ENCODE measurements around the gene GPR61. TPM values are rescaled to one million over a fixed set of nuclear protein-coding genes. Genes with fewer than 3 reads are reported as not detected.

GPR61 gene
- total and polyA plus RNA-seq, 9 of the 15 experiments (the other 6 are each of a cell fraction or from before 2014, with no cell fraction given), result 0.04 to 1.1 (median 0.25) TPM; not detected in 4

GRCh38 chr1:109514846-109515245 lies 24.8 kb upstream of the GPR61 start:
- Histone ChIP-seq H3K9me1 (ENCODE audit: control insufficient read depth, insufficient read depth, low read length) (no peaks in the 10 kb centered on the region), H3K79me2 (ENCODE audit: control insufficient read depth, insufficient read depth, low read length) (no peaks in the 10 kb centered on the region), H3K36me3 (ENCODE audit: control insufficient read depth, insufficient read depth, low read length) (no peaks in the 10 kb centered on the region), H3K4me1 (replicated peaks in 1 of 2; ENCODE audit: control insufficient read depth in 2 of 2, insufficient read depth in 2 of 2, low read length in 2 of 2) (peaks cover 0 to 4% of the 10 kb centered on the region in 2 experiments; a peak in 3 of 5 replicates), H3K27me3 (ENCODE audit: control insufficient read depth in 2 of 2, insufficient read depth in 2 of 2, low read length in 2 of 2) (peaks cover 3 to 15% of the 10 kb centered on the region in 2 experiments; a peak in 4 of 5 replicates), H3K4me2 (ENCODE audit: insufficient read depth, low read length) (no peak overlapping the region), H3K27ac (ENCODE audit: extremely low read depth, low read depth, low read length) (no peak overlapping the region), H2AFZ (ENCODE audit: low read depth, low read length) (no peak overlapping the region), H3K9ac (ENCODE audit: insufficient read depth in 1 of 2, low read depth in 2 of 2, low read length in 2 of 2) (no peak overlapping the region), H3K4me3 (no peak overlapping the region), H4K20me1 (replicated peaks; ENCODE audit: control insufficient read depth, insufficient read depth, low read length) (no peaks in the 10 kb centered on the region), H3K9me3 (replicated peaks; ENCODE audit: control insufficient read depth, insufficient read depth, low read depth, low read length) (no peaks in the 10 kb centered on the region)
- ChIA-PET CTCF (ENCODE audit: low intra/inter-chr PET ratio) (no interaction called here), POLR2A (interaction anchor here (0.9 to 1.2 kb wide), 2 partner anchors 9 to 21 kb away, joined by 5 read pairs; partner anchors contain the start of gene CYB561D1)
- no TSS peak for BruUV-seq (replicated peaks)
- in situ Hi-C loops (cut with MboI), result no loop called here
- DNase-seq (ENCODE audit: extremely low read depth in 1 of 4, low spot score in 3 of 4) (no peak), ATAC-seq (no peak), FAIRE-seq (no peak)
- no peak for TF ChIP-seq SMC3 (conservative IDR thresholded peaks at IDR 0.05; ENCODE audit: insufficient read depth, low read depth, low read length)
- TF ChIP-seq MEIS2 (IDR thresholded peaks at IDR 0.05; ENCODE audit: partially characterized antibody), result peak; percentile 53
- TF ChIP-seq PBX2 (CRISPR knock-in tag; IDR thresholded peaks at IDR 0.05; ENCODE audit: low read depth), result no peak
- TF ChIP-seq PBX2 (tag; conservative IDR thresholded peaks at IDR 0.05; ENCODE audit: low read depth), result peak; percentile 46
- no peak for TF ChIP-seq TEAD4 (IDR thresholded peaks at IDR 0.05; ENCODE audit: low read length)
- TF ChIP-seq TEAD4 (CRISPR knock-in tag; IDR thresholded peaks at IDR 0.05; ENCODE audit: borderline replicate concordance), result no peak
- TF ChIP-seq PKNOX1 (IDR thresholded peaks at IDR 0.05), result 0 out of 2 replicates have a peak, but pooled peaks have one; percentile 24
- no peak for TF ChIP-seq STAT5B (CRISPR knock-in tag; IDR thresholded peaks at IDR 0.05)
- TF ChIP-seq SFPQ (IDR thresholded peaks at IDR 0.05; ENCODE audit: low read depth, low read length), result no peak
- TF ChIP-seq SREBF1 (IDR thresholded peaks at IDR 0.05; ENCODE audit: borderline replicate concordance, low read depth, low read length), result no peak
- no peak for TF ChIP-seq ZNF212 (CRISPR knock-in tag; IDR thresholded peaks at IDR 0.05)
- WGBS (ENCODE audit: insufficient coverage, low coverage, missing lambda C conversion rate), result 50% methylated on average over 3 of the region's 3 CpGs
- intact Hi-C loops (cut with micrococcal nuclease), result no loop called here

Data from K562 (cell line).